ENCODE data around the gene TNFRSF4.
"Not testable (repeated sequence)": the region's sequence is repeated elsewhere in the genome, so short reads cannot be mapped to it uniquely, and the experiment has no call there.

Gene TNFRSF4

GRCh38 chr1:1196431-1197187, 17.3 kb downstream of the TNFRSF4 start:
- Mint-ChIP-seq H3K27ac (no peak overlapping the region), H3K4me1 (no peaks in the 10 kb centered on the region), H3K9me3 (peaks cover 23% of the 10 kb centered on the region), H3K27me3 (ENCODE audit: low read depth) (peaks cover 6% of the 10 kb centered on the region), H3K36me3 (ENCODE audit: low read depth) (peaks cover 13% of the 10 kb centered on the region), H3K4me3 (no peak overlapping the region)
- TF ChIP-seq CTCF (IDR thresholded peaks at IDR 0.05; ENCODE audit: unreplicated experiment in 3 of 3) = no peak

DNA sequence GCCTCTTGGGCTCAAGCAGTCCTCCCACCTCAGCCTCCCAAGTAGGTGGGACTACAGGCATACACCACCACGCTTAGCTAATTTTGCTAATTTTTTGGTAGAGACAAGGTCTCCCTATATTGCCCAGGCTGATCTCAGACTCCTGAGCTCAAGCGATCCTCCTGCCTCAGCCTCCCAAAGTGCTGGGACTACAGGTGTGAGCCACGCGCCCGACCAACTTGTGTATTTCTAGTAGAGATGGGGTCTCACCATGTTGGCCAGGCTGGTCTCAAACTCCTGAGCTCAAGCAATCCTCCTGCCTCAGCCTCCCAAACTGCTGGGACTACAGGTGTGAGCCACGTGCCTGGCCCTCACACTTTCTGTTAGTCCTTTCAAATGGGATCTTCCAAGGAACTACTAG, 18.2 kb downstream of the TNFRSF4 start:
- not testable (repeated sequence) for H3K27ac Mint-ChIP-seq; H3K27me3 Mint-ChIP-seq (ENCODE audit: low read depth); H3K4me1 Mint-ChIP-seq; H3K4me3 Mint-ChIP-seq
- Mint-ChIP-seq H3K36me3 (ENCODE audit: low read depth) (peaks cover 13% of the 10 kb centered on the region), H3K9me3 (peaks cover 26% of the 10 kb centered on the region)

- Mint-ChIP-seq H3K27me3 (ENCODE audit: low read depth) (peaks cover 8% of the 10 kb centered on the region), H3K27ac (no peak overlapping the region), H3K4me1 (no peaks in the 10 kb centered on the region), H3K4me3 (no peak overlapping the region), H3K9me3 (peaks cover 26% of the 10 kb centered on the region), H3K36me3 (ENCODE audit: low read depth) (peaks cover 13% of the 10 kb centered on the region)
- TF ChIP-seq CTCF (IDR thresholded peaks at IDR 0.05; ENCODE audit: unreplicated experiment in 3 of 3) = no peak
These were observed 19.2 kb downstream of the TNFRSF4 start for GRCh38 chr1:1194723-1195122.

DNA sequence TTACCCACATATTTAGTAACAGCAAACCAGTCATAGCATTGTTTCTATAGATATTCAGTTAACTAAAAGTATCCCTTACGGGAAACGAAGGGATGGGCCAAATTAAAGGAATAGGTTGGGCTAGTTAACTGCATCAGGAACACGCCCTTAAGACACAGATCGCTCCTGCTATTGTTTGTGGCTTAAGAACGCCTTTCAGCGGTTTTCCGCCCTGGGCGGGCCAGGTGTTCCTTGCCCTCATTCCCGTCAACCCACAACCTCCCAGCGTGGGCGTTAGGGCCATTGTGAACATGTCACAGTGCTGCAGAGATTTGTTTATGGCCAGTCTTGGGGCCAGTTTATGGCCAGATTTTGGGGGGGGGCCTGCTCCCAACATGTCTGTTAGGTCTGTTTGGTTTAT, 22.2 kb downstream of the TNFRSF4 start:
- H3K36me3 Mint-ChIP-seq (ENCODE audit: low read depth) = peaks cover 13% of the 10 kb centered on the region
- H3K27ac Mint-ChIP-seq = no peak overlapping the region
- TF ChIP-seq CTCF (IDR thresholded peaks at IDR 0.05; ENCODE audit: unreplicated experiment in 3 of 3) = no peak
- peaks cover 8% of the 10 kb centered on the region for H3K27me3 Mint-ChIP-seq (ENCODE audit: low read depth)
- H3K4me1 Mint-ChIP-seq = no peaks in the 10 kb centered on the region
- peaks cover 31% of the 10 kb centered on the region for H3K9me3 Mint-ChIP-seq
- no peak overlapping the region for H3K4me3 Mint-ChIP-seq

- peaks cover 7% of the 10 kb centered on the region for H3K36me3 Mint-ChIP-seq (ENCODE audit: low read depth)
- no peak for TF ChIP-seq CTCF (IDR thresholded peaks at IDR 0.05; ENCODE audit: unreplicated experiment in 3 of 3)
- H3K4me1 Mint-ChIP-seq = no peaks in the 10 kb centered on the region
- H3K4me3 Mint-ChIP-seq = no peak overlapping the region
- H3K9me3 Mint-ChIP-seq = peaks cover 15% of the 10 kb centered on the region
- no peak overlapping the region for H3K27ac Mint-ChIP-seq
- peaks cover 8% of the 10 kb centered on the region for H3K27me3 Mint-ChIP-seq (ENCODE audit: low read depth)
These were observed 24.8 kb downstream of the TNFRSF4 start for GRCh38 chr1:1189111-1189510.

- Mint-ChIP-seq H3K27ac (no peak overlapping the region), H3K36me3 (ENCODE audit: low read depth) (peaks cover 6% of the 10 kb centered on the region), H3K4me1 (no peaks in the 10 kb centered on the region), H3K9me3 (peaks cover 14% of the 10 kb centered on the region), H3K4me3 (no peak overlapping the region), H3K27me3 (ENCODE audit: low read depth) (peaks cover 8% of the 10 kb centered on the region)
- TF ChIP-seq CTCF (IDR thresholded peaks at IDR 0.05; ENCODE audit: unreplicated experiment in 3 of 3) = no peak
These were observed 26.0 kb downstream of the TNFRSF4 start for GRCh38 chr1:1187938-1188337.

All from nephron (organoid).